Osteoblast (primary cell): ENCODE results near the gene PWWP2B. TPM values are rescaled to one million over a fixed set of nuclear protein-coding genes. Genes with fewer than 3 reads are reported as not detected.

ENCODE experiments used
- DNase-seq: peaks from one replicate; pipeline ENCODE4 v3.0.0; 2011; ENCODE audit warnings: low spot score, mixed read lengths; ENCODE audit not compliant: insufficient read length; ENCODE audit errors: missing footprints
- H2AFZ ChIP-seq: 2 replicates; pipeline ENCODE4 v1.6.0; 2011; ENCODE audit warnings: mild to moderate bottlenecking, low read length
- H3K27ac ChIP-seq: 2 replicates; pipeline ENCODE4 v1.5.1; 2011; ENCODE audit warnings: mild to moderate bottlenecking, low read depth, low read length, moderate library complexity
- H3K27me3 ChIP-seq: 2 replicates; pipeline ENCODE4 v1.6.0; 2012; ENCODE audit warnings: mild to moderate bottlenecking, control low read depth, inconsistent platforms, low read length, moderate library complexity; ENCODE audit not compliant: insufficient read depth
- H3K36me3 ChIP-seq: 2 replicates; pipeline ENCODE4 v1.5.1; 2011; ENCODE audit warnings: mild to moderate bottlenecking, low read length, control low read depth, moderate library complexity; ENCODE audit not compliant: insufficient read depth
- H3K4me1 ChIP-seq: 2 replicates; pipeline ENCODE4 v1.5.1; 2011; ENCODE audit warnings: mild to moderate bottlenecking, low read length, control low read depth, moderate library complexity; ENCODE audit not compliant: insufficient read depth
- H3K4me2 ChIP-seq: 2 replicates; pipeline ENCODE4 v1.6.0; 2011; ENCODE audit warnings: mild to moderate bottlenecking, low read length; ENCODE audit not compliant: insufficient read depth
- H3K4me3 ChIP-seq: fragments of 200-600 bp; sonication (generic); 3 replicates; pipeline ENCODE4 v1.5.1; 2012; ENCODE audit warnings: mild to moderate bottlenecking, low read length, inconsistent platforms; ENCODE audit not compliant: insufficient read depth
- H3K79me2 ChIP-seq: 2 replicates; pipeline ENCODE4 v1.6.0; 2012; ENCODE audit warnings: mild to moderate bottlenecking, low read length, control low read depth, inconsistent platforms; ENCODE audit not compliant: insufficient read depth
- H3K9me3 ChIP-seq: 2 replicates; pipeline ENCODE4 v1.5.1; 2011; ENCODE audit warnings: low read depth, low read length, control low read depth
- H4K20me1 ChIP-seq: 2 replicates; pipeline ENCODE4 v1.6.0; 2012; ENCODE audit warnings: mild to moderate bottlenecking, low read length, control low read depth; ENCODE audit not compliant: insufficient read depth
- total RNA-seq: library from RNA; depleted of rRNA; stranded (reverse); fragments of >200 nt; gene quantifications from 2 replicates; pipeline ENCODE4 v1.2.3, GENCODE V29; 2012
- TF ChIP-seq, protein P1 (sequence below): IDR thresholded peaks from 2 replicates; pipeline ENCODE4 v1.5.1; 2011; ENCODE audit warnings: mild to moderate bottlenecking, low read depth, low read length, moderate library complexity; ENCODE audit errors: extremely low read depth

PWWP2B gene
- total RNA-seq, 1 donor = 18.5 TPM

DNA sequence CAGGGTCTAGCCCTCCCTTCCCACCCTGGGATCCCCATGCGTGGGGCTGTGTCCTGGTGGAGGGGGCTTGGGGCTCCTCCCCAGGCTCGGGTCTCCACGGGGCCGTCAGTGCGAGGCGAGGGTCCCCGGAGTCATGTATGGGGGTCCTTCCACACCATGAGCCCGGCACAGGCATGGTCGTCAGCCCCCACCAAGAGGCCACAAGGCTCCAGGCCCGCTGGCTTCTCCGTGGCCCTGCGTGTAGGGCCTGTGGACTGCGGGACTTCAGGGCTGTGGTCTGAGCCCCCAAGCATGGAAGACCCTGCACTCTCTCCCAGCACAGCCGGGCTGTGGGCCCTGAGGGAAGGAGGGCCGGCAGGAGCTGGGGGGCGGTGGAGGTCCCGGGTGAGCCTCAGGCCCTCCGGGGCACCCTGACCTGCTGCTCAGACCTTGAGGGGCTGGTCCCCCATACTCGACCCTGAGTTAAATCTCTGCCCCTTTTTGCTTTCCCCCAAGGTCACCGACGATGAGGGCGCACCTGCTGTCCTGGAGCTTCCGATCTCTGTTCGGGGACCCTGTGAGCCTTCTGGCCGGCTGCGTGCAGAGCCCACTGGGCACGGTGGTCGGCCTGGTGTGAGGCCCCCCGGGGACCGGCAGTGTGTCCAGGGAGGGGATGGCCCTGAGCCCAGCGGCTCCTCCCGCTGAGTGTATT, 19.7 kb downstream of the PWWP2B start:
- peaks cover 15% of the 10 kb centered on the region for H3K79me2 ChIP-seq
- no peak overlapping the region for H3K27ac ChIP-seq
- no peak overlapping the region for H2AFZ ChIP-seq
- peaks cover 17% of the 10 kb centered on the region for H3K4me1 ChIP-seq
- H3K4me3 ChIP-seq = no peak overlapping the region
- H3K9me3 ChIP-seq = no peaks in the 10 kb centered on the region
- no peaks in the 10 kb centered on the region for H3K36me3 ChIP-seq
- H3K27me3 ChIP-seq = no peaks in the 10 kb centered on the region
- TF ChIP-seq, protein P1, sequence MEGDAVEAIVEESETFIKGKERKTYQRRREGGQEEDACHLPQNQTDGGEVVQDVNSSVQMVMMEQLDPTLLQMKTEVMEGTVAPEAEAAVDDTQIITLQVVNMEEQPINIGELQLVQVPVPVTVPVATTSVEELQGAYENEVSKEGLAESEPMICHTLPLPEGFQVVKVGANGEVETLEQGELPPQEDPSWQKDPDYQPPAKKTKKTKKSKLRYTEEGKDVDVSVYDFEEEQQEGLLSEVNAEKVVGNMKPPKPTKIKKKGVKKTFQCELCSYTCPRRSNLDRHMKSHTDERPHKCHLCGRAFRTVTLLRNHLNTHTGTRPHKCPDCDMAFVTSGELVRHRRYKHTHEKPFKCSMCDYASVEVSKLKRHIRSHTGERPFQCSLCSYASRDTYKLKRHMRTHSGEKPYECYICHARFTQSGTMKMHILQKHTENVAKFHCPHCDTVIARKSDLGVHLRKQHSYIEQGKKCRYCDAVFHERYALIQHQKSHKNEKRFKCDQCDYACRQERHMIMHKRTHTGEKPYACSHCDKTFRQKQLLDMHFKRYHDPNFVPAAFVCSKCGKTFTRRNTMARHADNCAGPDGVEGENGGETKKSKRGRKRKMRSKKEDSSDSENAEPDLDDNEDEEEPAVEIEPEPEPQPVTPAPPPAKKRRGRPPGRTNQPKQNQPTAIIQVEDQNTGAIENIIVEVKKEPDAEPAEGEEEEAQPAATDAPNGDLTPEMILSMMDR = no peak
- H4K20me1 ChIP-seq = peaks cover 3% of the 10 kb centered on the region
- no peak for DNase-seq
- H3K4me2 ChIP-seq = no peak overlapping the region

DNA sequence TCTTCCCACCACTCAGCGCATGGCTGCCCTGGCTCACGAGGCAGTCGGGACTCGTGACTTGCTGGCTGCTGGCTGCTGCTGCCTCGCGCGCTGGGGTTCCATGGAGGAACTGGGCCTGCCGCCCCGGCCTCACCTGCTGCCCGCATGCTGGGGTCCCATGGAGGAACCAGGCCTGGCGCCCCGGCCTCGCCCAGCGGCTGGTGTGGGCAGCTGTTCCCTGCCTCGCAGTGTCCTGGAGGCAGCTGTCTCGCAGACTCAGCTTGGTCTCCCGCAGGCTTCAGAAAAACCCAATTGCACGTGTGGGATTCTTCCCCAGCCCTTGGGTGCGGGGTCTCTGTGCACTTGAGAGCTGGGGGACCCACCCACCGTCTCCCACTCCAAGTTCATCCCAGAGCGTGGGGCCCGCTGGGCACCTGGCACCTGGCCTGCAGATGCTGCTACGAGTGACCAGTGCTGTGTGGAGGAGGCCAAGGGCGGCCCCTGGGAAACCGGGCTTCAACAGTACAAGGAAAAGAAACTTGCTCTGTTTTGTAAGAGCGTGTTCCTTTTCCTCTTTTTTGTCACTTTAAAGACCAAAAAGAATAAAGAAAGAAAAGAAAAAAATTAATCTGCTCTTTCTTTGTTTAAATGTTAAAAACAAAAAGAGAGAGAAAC, 20.4 kb downstream of the PWWP2B start:
- no peak overlapping the region for H3K27ac ChIP-seq
- no peak for DNase-seq
- H4K20me1 ChIP-seq = peaks cover 3% of the 10 kb centered on the region
- H2AFZ ChIP-seq = no peak overlapping the region
- no peak overlapping the region for H3K4me2 ChIP-seq
- H3K4me1 ChIP-seq = peaks cover 13% of the 10 kb centered on the region
- H3K4me3 ChIP-seq = no peak overlapping the region
- H3K79me2 ChIP-seq = peaks cover 13% of the 10 kb centered on the region
- no peaks in the 10 kb centered on the region for H3K36me3 ChIP-seq
- no peaks in the 10 kb centered on the region for H3K27me3 ChIP-seq
- TF ChIP-seq, protein P1 = no peak
- no peaks in the 10 kb centered on the region for H3K9me3 ChIP-seq

DNA sequence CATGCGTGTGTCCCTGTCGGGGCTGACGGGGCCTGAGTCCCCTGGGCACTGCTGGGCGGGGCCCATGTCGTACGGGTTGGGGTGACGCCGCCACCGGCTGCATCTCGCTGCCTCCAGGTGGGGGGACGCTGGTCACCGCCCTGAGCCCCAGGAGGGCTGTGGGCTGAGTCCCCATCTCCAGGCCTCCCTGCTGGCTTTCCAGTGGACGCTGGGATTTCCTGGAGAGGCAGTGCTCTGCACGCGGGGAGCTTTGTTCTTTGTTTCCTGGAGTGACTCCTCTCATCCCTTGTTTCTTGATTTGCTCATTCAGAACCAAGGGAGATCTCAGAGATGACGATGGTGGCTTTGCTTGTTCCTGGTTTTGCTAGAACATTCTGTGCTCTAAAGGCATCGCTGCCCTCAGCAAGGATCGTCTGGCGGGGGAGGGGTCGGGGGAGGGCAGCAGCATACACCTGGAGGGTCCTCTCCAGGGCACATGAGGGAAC, 21.0 kb downstream of the PWWP2B start:
- TF ChIP-seq, protein P1 = no peak
- H3K4me3 ChIP-seq = no peak overlapping the region
- H3K4me2 ChIP-seq = no peak overlapping the region
- H3K4me1 ChIP-seq = peaks cover 11% of the 10 kb centered on the region
- no peaks in the 10 kb centered on the region for H3K9me3 ChIP-seq
- peaks cover 3% of the 10 kb centered on the region for H4K20me1 ChIP-seq
- no peak overlapping the region for H3K27ac ChIP-seq
- H2AFZ ChIP-seq = no peak overlapping the region
- no peaks in the 10 kb centered on the region for H3K27me3 ChIP-seq
- no peaks in the 10 kb centered on the region for H3K36me3 ChIP-seq
- no peak for DNase-seq
- peaks cover 13% of the 10 kb centered on the region for H3K79me2 ChIP-seq
